Skeletal muscle cell (primary cell): Measurements from ENCODE around the gene ASB13.

Source experiments
- DNase-seq: peaks from one replicate; pipeline ENCODE4 v3.0.0-alpha.2; 2010; ENCODE audit warnings: low read depth
- H3K4me3 ChIP-seq: 2 replicates; pipeline ENCODE4 v1.5.1; 2011; ENCODE audit warnings: low read depth, mild to moderate bottlenecking, control low read depth, low read length, moderate library complexity

Gene ASB13

DNA sequence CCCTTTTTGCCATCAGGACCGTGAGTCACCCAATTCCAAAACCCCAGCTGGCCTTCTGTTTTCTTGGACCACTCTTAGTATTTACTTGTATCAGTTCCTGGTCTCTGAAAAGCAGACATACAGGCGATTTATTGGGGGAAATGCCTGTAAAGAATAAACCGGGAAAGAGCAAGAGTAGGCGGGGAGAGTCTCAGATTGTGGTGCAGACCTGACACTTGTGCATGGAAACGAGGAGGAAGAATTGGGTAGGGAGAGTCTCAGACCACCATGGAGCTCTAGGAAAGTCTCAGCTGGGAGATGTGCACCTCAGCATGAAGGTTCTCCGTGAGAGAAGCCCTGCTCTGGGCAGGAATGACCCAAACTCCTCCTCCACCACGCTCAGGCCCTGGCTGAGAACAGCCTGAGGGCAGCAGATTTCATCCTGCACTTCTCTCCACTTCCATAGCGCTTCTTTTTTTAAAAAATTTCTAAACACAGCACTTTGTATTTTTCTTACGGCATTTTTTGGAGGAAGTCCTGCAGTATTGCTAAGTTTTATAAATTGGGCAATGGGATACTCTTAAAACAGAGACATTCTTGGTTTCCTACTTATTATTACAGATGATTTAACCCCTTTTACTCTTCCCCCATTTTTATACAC, 12.1 kb upstream of the ASB13 start:
- DNase-seq: no peak
- H3K4me3 ChIP-seq: no peak overlapping the region

GRCh38 chr10:5670662-5671375, 4.4 kb upstream of the ASB13 start:
- no peak for DNase-seq
- H3K4me3 ChIP-seq: no peak overlapping the region

GRCh38 chr10:5669604-5670003, 3.2 kb upstream of the ASB13 start:
- DNase-seq: no peak
- no peak overlapping the region for H3K4me3 ChIP-seq

- no peak for DNase-seq
- no peak overlapping the region for H3K4me3 ChIP-seq
Measured at GRCh38 chr10:5668429-5668828, 2.0 kb upstream of the ASB13 start.

DNA sequence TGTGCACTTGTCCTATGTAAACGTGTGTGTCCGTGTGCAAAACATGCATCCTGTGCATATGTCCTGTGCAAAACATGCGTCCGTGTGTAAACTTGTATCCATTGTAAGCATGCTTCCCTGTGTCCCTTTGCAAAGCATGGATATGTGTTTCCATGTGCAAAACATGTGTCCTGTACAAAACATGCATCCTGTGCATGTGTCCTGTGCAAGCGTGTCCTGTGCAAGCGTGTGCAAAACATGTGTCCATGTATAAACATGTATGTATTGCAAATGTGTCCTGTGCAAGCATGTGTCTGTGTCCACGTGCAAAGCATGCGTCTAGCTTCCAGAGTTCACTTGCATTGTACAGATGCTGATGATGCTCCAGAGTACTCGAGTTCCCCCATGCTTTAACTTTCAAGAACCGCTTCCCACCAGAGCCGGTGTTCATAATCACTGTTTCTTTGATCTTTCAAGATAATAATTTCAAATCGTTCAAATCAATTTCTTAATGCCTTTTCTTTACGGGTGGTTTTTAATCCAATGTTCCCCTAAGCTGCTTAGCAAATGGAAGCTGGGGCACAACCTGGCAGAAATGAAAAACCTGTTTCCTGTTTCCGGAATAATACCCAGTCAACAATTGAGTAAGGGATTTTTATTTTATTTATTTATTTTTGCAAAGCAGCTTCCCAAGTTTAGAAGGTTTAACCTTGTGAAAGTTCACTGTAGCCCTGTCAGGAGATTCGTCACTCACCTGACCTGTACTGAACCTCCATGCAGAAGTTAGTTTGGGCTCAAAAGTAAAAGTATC, 641 bp upstream of the ASB13 start:
- DNase-seq: no peak
- H3K4me3 ChIP-seq: peak overlapping the region; percentile 83

- no peak for DNase-seq
- H3K4me3 ChIP-seq: peak overlapping the region; percentile 83
Measured at GRCh38 chr10:5665373-5666007, 905 bp downstream of the ASB13 start.

- no peak overlapping the region for H3K4me3 ChIP-seq
- no peak for DNase-seq
Measured at GRCh38 chr10:5663692-5664427, 2.5 kb downstream of the ASB13 start.

GRCh38 chr10:5662708-5663579, 3.5 kb downstream of the ASB13 start:
- no peak for DNase-seq

DNA sequence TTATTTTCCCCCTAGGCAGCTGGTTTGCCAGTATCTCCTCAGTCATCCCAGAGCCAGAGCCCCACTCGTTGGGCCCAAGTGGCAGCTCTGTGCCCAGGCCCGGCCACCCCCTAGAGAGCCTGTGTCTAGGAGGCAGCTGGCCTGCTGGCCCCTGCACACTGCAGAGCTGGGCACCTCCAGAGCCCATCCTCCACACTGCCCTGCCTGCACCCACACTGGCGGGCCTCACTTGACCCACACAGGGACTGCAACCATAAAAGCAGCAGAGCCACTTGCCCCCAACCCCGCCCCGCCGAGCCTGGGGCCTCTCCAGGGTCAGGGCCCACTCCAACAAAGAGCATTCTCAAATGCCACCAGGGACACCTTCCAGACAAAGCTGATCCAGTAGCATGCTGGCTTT, 5.4 kb downstream of the ASB13 start:
- no peak for DNase-seq
- no peak overlapping the region for H3K4me3 ChIP-seq

More at GRCh38 chr10:5662708-5663579, 3.5 kb downstream of the ASB13 start:
- no peak overlapping the region for H3K4me3 ChIP-seq

GRCh38 chr10:5659702-5660528, 6.5 kb downstream of the ASB13 start:
- peak; percentile 35 for DNase-seq
- H3K4me3 ChIP-seq: no peak overlapping the region

DNA sequence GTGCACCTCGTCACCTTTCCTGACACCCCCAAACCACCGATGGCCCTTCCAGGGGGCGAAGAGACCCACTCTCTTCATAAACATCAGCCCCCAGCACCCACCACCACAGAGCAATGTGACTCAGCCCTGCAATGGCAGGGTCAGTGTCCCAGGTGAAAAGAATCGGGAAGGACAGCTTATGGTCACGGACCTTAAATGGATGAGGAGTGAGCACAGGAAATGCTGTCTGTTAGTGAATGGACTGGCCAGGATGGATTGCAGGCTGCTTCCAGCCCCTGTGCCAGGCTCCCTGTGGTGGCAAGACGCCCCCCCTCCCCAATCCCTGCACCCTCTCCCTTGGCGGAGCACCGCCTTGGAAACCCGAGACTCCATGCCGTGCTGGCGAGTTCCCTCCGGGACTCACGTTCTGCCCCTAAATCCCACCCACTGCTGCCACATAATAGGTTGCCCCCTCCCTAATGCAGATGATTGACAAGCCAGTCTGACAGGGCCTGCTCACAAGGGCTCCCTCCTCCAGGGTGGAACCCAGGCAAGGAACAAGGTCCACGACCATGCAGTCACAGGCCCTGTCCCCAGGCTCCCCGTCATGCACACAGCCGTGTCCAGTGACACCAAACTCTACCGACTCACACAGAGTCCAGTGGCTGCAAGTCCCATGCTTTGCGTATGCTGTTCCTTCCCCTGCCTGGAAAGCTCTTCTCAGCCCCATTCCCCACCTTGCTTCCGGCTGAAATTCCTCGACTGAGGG, 7.3 kb downstream of the ASB13 start:
- no peak overlapping the region for H3K4me3 ChIP-seq
- DNase-seq: no peak

DNA sequence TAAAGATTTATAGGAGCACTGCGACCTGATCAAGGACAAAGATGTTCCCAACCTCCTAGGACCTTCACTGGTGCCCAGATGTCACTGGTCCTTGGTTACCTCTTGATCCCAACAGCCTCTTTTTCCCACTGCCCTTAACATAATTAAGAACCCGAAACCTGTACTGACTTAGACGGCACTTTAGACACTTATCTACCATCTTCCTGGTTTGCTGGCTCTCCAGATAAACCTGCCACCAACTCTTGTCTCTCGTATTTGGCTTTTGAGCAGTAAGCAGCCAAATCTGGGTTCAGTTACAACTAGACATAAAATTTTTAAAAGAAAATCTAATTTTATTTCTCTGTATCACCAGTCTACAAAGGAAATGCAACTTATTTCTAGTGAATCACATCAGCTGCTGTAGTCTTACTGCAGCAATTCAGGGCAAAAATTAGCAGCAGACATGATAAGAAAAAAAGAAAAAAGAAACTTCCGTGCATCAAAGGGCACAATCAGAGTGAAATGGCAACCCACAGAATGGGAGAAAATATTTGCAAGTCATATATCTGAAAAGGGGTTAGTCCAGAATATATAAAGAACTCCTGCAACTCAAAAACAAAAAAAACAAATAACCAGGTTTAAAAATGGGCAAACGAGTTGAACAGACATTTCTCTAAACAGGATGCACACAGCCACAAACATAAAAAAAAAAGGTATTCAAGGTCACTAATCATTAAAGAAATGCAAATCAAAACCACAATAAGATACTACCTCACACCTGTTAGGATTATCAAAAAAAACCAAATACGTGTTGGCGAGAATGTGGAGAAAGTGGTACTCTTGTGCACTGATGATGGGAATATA, 9.4 kb downstream of the ASB13 start:
- DNase-seq: no peak
- no peak overlapping the region for H3K4me3 ChIP-seq

DNA sequence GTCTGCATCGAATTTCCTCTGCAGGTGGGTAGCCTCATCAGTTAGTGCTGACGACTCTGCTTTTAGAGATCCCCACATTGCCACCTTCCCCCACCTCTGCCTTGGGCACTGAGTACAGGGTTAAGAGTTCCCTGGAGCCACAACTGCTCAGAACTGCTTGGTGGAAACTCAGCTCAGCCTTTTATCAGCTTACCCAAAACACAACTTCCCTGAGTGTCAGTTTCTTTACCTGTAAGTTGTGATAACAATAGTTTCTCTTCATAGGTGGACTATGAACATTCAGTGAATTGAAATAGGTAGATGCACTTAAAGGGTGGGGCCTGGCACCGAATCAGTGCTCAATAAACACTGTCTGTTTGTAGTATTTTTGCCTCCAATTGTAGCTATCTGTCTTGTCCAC, 11.3 kb downstream of the ASB13 start:
- no peak overlapping the region for H3K4me3 ChIP-seq
- DNase-seq: no peak

GRCh38 chr10:5654218-5654755, 12.1 kb downstream of the ASB13 start:
- DNase-seq: no peak
- no peak overlapping the region for H3K4me3 ChIP-seq

- no peak overlapping the region for H3K4me3 ChIP-seq
- DNase-seq: no peak
Measured at GRCh38 chr10:5652746-5653145, 13.6 kb downstream of the ASB13 start.

DNA sequence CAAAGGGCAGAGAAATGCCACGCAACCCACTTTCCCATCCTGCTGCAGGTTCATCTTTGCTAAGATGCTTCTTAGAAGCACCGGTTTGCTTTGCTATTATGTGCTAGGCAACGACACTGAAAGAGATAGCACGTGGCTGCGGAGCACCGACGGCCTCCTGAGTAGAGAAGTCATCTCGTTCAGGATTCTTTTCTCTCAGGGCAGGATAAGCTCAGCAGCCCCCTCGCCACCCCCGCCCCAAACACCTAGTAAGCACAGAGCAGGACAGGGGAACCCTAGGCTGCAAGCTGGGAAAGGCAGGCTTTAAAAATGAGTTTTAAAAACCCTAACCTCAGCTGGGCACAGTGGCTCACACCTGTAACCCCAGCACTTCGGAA, 15.0 kb downstream of the ASB13 start:
- no peak overlapping the region for H3K4me3 ChIP-seq
- DNase-seq: no peak
